HG03575 (cell line): ENCODE data around the gene KHK.

ENCODE experiments used
- ATAC-seq: cut with Tn5 transposase; IDR thresholded peaks from one replicate; pipeline ENCODE4 v1.9.1; 2021; ENCODE audit not compliant: unreplicated experiment, insufficient number of reproducible peaks, low FRiP score; ENCODE audit errors: extremely low read depth

Gene KHK

DNA sequence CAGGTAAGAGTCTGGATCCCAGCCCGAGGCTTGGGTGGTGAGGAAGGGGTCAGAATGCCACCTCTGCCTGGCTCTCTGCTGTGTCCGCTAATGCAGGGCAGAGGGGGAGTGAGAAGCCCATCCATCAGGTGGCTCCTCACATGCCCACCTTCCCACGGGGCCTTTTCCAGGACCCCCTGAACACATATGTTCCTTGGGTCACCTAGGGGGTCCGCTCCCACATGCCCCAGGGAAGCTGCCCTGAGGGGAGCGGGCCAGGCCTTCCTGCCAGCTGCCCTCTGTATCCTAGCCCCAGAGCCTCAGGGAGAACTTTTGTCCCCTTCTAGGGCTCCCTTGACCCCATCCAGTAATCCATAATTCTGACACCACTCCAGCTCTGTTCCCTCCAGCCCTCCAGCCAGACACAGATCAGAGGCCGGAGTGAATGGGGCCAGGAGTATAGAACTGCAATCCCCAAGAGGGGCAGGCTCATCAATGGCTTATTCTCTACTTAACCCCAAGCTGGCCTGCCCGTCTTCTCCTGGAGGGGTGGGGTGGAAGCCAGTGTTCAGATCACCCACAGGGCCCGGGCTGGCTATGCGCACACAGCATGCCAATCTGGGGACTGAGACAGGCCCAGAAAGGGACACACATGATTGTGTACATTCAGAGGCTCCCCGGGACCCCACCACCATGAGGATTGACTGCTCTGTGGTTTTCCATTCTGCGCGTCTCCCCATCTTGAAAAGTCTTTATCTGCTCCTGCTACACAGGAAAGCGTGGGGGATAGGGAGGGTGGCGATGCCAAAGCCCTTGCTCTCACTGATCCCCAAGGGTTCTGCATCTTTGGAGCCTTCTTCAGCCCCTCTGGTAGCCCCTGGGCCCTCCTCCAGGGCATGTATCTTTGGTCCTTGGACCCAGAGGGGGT is 7.1 kb upstream of the KHK start:
- no peak for ATAC-seq

GRCh38 chr2:27080140-27080469 is 6.5 kb upstream of the KHK start:
- ATAC-seq, result no peak

GRCh38 chr2:27080603-27080936 is 6.0 kb upstream of the KHK start:
- no peak for ATAC-seq

DNA sequence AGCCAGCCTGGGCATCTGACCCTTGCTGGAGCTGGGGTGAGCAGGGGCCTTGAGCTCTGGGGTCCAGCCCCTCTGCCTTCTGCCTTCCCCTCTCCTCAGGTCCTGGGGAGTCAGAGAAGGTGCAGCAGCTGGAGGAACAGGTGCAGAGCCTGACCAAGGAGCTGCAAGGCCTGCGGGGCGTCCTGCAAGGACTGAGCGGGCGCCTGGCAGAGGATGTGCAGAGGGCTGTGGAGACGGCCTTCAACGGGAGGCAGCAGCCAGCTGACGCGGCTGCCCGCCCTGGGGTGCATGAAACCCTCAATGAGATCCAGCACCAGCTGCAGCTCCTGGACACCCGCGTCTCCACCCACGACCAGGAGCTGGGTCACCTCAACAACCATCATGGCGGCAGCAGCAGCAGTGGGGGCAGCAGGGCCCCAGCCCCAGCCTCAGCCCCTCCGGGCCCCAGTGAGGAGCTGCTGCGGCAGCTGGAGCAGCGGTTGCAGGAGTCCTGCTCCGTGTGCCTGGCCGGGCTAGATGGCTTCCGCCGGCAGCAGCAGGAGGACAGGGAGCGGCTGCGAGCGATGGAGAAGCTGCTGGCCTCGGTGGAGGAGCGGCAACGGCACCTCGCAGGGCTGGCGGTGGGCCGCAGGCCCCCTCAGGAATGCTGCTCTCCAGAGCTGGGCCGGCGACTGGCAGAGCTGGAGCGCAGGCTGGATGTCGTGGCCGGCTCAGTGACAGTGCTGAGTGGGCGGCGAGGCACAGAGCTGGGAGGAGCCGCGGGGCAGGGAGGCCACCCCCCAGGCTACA is 4.4 kb upstream of the KHK start:
- ATAC-seq, result no peak

DNA sequence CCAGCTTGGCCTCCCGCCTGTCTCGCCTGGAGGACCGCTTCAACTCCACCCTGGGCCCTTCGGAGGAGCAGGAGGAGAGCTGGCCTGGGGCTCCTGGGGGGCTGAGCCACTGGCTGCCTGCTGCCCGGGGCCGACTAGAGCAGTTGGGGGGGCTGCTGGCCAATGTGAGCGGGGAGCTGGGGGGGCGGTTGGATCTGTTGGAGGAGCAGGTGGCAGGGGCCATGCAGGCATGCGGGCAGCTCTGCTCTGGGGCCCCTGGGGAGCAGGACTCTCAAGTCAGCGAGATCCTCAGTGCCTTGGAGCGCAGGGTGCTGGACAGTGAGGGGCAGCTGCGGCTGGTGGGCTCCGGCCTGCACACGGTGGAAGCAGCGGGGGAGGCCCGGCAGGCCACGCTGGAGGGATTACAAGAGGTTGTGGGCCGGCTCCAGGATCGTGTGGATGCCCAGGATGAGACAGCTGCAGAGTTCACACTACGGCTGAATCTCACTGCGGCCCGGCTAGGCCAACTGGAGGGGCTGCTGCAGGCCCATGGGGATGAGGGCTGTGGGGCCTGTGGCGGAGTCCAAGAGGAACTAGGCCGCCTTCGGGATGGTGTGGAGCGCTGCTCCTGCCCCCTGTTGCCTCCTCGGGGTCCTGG is 3.7 kb upstream of the KHK start:
- no peak for ATAC-seq

GRCh38 chr2:27083410-27084296 is 2.9 kb upstream of the KHK start:
- ATAC-seq, result no peak

- no peak for ATAC-seq
These were observed 2.1 kb upstream of the KHK start for GRCh38 chr2:27084297-27085061.

DNA sequence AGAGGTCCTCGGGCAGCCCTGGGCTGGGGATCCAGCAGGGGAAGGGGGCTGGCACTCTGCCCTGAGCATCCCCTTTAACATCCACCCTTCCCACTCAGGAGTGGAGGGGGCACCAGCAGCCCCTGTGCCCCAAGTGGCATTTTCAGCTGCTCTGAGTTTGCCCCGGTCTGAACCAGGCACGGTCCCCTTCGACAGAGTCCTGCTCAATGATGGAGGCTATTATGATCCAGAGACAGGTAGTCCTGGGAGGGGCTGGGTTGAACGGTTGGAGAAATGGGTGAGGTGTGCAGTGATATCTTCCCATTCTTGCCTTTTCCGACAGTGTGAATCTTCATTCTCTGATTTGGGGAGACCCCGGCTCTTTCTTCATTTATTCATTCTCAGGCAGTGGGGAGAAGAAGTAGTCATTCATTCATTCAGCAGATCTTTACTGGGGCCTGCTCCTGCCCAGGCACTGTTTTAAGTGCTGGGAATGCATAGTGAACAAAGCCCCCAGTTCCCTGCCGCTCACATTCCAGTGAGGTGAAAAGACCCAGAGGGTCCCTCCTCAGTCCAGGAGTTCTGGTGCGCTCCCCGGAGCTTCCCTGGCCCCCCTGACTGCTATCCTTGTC is 1.4 kb upstream of the KHK start:
- no peak for ATAC-seq

- no peak for ATAC-seq
These were observed 891 bp upstream of the KHK start for GRCh38 chr2:27085673-27086089.

DNA sequence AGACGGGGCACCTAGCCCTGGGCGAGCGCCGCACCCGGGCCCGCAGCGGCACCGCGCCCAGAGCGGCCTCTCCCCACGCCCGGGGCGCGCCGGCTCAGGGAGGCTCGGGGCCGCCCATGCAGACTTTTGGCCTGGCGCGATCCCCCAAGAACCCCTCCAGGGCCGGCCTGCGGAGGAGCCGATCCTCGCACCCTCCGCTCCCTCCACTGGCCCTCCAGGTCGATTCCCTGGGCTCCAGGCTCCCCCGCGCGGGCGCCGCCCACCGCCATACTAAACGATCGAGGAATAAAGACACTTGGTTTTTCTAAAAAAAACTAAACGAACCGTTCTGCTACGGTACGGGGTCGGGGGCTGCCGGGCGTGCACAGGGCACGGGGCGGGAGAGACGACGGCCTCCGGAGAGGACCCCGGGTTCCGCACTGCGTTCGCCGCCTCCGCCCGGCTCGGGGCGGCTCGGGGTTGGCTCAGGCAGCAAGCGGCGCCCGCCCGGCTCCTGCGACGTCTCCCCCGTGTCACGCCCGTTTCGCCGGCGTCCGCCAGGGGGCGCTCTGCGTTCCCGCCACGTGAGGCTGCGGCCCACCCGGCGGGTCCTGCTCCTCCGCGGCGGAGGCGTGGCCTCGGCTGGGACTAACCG is 365 bp upstream of the KHK start:
- ATAC-seq, result no peak

GRCh38 chr2:27087823-27088410 is 1.3 kb downstream of the KHK start:
- no peak for ATAC-seq

DNA sequence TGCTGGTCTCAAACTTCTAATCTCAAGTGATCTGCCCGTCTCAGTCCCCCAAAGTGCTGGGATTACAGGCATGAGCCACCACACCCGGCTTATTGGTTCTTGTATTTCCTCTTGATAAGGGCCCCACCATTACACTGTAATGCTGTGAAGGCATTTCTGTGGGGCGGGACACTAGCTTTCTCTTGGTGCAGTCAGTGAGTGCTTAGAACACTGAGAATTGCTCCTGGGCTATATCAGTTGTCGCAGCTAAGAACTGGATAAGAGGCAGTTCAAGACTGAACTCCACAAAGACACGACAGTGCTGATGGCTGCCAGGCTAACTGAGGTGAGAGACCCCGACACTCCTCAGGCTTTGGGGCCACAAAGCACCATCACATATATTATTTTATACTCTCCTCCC is 2.1 kb downstream of the KHK start:
- ATAC-seq, result no peak

GRCh38 chr2:27089111-27089954 is 2.8 kb downstream of the KHK start:
- ATAC-seq, result no peak

DNA sequence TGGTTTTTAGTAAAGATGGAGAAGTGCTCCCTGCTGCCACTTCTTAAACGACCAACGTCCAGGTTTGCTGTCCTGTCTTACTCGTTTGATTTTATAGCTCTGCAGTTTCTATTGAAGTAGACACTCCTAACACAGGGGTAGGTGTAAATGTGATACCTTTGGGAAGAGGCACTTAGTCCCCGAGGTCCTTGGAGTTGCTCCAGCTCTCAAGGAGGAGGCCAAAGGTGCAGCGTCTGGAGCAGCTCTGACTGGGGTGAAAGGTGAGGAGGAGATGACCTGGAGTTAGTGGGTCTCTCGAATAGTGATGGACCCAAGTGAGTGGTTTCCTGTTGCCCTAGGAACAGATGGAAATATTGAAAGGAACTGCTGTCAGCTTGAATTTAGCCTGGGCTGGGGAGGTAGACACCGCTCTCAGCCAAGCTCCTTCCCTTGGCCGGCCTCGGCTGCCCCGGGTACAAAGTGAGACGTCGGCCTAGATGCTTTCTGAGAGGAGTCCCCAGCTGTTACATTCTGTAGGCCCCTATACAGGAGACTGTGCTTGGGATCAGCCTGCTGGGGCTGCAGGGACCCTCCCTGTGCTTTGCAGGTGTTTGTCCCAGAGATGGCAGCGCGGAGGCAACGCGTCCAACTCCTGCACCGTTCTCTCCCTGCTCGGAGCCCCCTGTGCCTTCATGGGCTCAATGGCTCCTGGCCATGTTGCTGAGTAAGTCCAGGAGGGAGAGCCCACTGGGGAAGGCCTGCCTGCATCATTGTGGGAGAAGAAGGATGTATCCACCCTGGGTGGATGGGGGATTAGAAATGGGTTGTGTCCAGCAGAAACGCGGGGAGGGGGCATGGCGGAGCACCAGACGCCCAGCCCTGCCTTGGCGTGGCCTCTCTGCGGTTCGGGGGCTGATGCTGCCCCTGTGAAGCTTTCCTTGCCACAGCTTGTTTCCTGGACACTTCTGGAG is 5.4 kb downstream of the KHK start:
- ATAC-seq, result no peak

- ATAC-seq, result no peak
These were observed 6.3 kb downstream of the KHK start for GRCh38 chr2:27092696-27093429.
